Kidney (tissue), 14 donors: ENCODE measurements around the gene FOXI3. TPM values are rescaled to one million over a fixed set of nuclear protein-coding genes. Genes with fewer than 3 reads are reported as not detected.

Experiments used
- DNase-seq, 5 donors: peaks; one replicate each; pipeline ENCODE4 v3.0.0-alpha.2; 2013 to 2020
- FAIRE-seq: peaks from 2 replicates; lab custom pipeline; 2012; peaks lifted over from hg19 to GRCh38; lab: Jason Lieb, UNC
- H3K27ac ChIP-seq, 2 donors: one replicate each; pipeline ENCODE4 v1.7.0; 2013; ENCODE audit warnings: low read depth in 2 of 2, low read length in 2 of 2, inconsistent platforms in 1 of 2
- H3K27me3 ChIP-seq: one replicate; pipeline ENCODE4 v1.7.1; 2013; ENCODE audit warnings: low read length, inconsistent platforms; ENCODE audit not compliant: control insufficient read depth, insufficient read depth
- H3K36me3 ChIP-seq, 3 donors: one replicate each; pipeline versions ENCODE4 v1.7.0 to v1.7.1; 2013; ENCODE audit warnings: low read length in 3 of 3, control low read depth in 1 of 3, inconsistent platforms in 1 of 3; ENCODE audit not compliant: insufficient read depth in 3 of 3, control insufficient read depth in 2 of 3
- H3K4me1 ChIP-seq, 3 donors: one replicate each; pipeline versions ENCODE4 v1.7.0 to v1.7.1; 2013; ENCODE audit warnings: low read length in 3 of 3, inconsistent platforms in 1 of 3, low read depth in 1 of 3; ENCODE audit not compliant: control insufficient read depth in 2 of 3, insufficient read depth in 2 of 3
- H3K4me3 ChIP-seq, 3 donors: one replicate each; pipeline versions ENCODE4 v1.7.0 to v1.8.1; 2013; ENCODE audit warnings: low read length in 3 of 3, control low read depth in 1 of 3, inconsistent platforms in 1 of 3
- H3K9ac ChIP-seq, 3 donors: one replicate each; pipeline versions ENCODE4 v1.7.0 to v1.7.1; 2013; ENCODE audit warnings: low read length in 3 of 3, control low read depth in 1 of 3, inconsistent platforms in 1 of 3
- H3K9me3 ChIP-seq, 3 donors: one replicate each; pipeline versions ENCODE4 v1.7.0 to v1.7.1; 2013; ENCODE audit warnings: low read length in 3 of 3, control low read depth in 1 of 3, inconsistent platforms in 1 of 3; ENCODE audit not compliant: control insufficient read depth in 2 of 3, insufficient read depth in 1 of 3
- CTCF ChIP-seq: IDR thresholded peaks from 3 replicates; pipeline ENCODE4 v1.5.1; 2012; ENCODE audit warnings: mild to moderate bottlenecking, moderate library complexity, borderline replicate concordance; ENCODE audit not compliant: insufficient read depth; ENCODE audit errors: extremely low read depth
- intact Hi-C: fragments of 100-400 bp; cut with DNase I; formaldehyde crosslinking; loops from one replicate; pipeline ENCODE4 v1.11.1; 2022
- polyA plus RNA-seq: library from polyadenylated mRNA; stranded (reverse); fragments of 350-450 nt; fragmentation: Illumina TruSeq; extraction: RNeasy Lipid Tissue Mini Kit (QIAGEN cat#74804); gene quantifications from one replicate; pipeline ENCODE4 v1.2.3, GENCODE V29; 2014; ENCODE audit warnings: low read depth, low replicate concordance; ENCODE audit not compliant: insufficient read depth
- total RNA-seq: library from RNA; stranded (reverse); fragmentation: NEBNext Ultra II Directional; extraction: Animal tissue kit (Norgen Biotek cat#: 25700); gene quantifications from one replicate; pipeline ENCODE4 v1.2.1, GENCODE V29; 2021
- donor health status: control.
- donor health status: control.
- donor health status: control.
- donor health status: control.
- donor health status: control.
- donor health status: DM: yes; HTN: yes; CAD: no.
- donor health status: Normal renal cell carcinoma (clear cell type).

The FOXI3 gene
- total and polyA plus RNA-seq, 2 donors from 2014 or later = not detected

GRCh38 chr2:88450186-88450585 is 2.3 kb downstream of the FOXI3 start:
- H3K4me1 ChIP-seq = peaks cover 0 to 2% (median 0%) of the 10 kb centered on the region in 3 donors
- H3K4me3 ChIP-seq = no peak overlapping the region
- no peaks in the 10 kb centered on the region for H3K36me3 ChIP-seq
- H3K27me3 ChIP-seq = peaks cover 27% of the 10 kb centered on the region
- FAIRE-seq (no peak), DNase-seq (no peak)
- intact Hi-C loops = no loop called here
- no peak overlapping the region for H3K27ac ChIP-seq
- H3K9ac ChIP-seq = no peak overlapping the region
- TF ChIP-seq CTCF = no peak
- H3K9me3 ChIP-seq = peaks cover 0 to 2% (median 0%) of the 10 kb centered on the region in 3 donors

- no peak for FAIRE-seq
- TF ChIP-seq CTCF = no peak
- peaks cover 19% of the 10 kb centered on the region for H3K27me3 ChIP-seq
Measured at GRCh38 chr2:88448248-88448647, 4.2 kb downstream of the FOXI3 start.

GRCh38 chr2:88443353-88443938 is 9.0 kb downstream of the FOXI3 start:
- DNase-seq = peak in 2 of 5 donors; percentile 14 to 37
- no peak for TF ChIP-seq CTCF
- no peak for FAIRE-seq
- Histone ChIP-seq H3K9ac (no peak overlapping the region), H3K4me1 (no peaks in the 10 kb centered on the region), H3K4me3 (no peak overlapping the region), H3K36me3 (no peaks in the 10 kb centered on the region), H3K27me3 (peaks cover 1% of the 10 kb centered on the region), H3K27ac (no peak overlapping the region), H3K9me3 (no peaks in the 10 kb centered on the region)
- intact Hi-C loops = no loop called here

More at GRCh38 chr2:88448248-88448647, 4.2 kb downstream of the FOXI3 start:
- peaks cover 0 to 2% (median 0%) of the 10 kb centered on the region in 3 donors for H3K4me1 ChIP-seq
- intact Hi-C loops = no loop called here
- no peak overlapping the region for H3K9ac ChIP-seq
- no peak overlapping the region for H3K4me3 ChIP-seq
- no peak for DNase-seq
- no peak overlapping the region for H3K27ac ChIP-seq
- H3K9me3 ChIP-seq = no peaks in the 10 kb centered on the region
- H3K36me3 ChIP-seq = no peaks in the 10 kb centered on the region

- H3K4me1 ChIP-seq = no peaks in the 10 kb centered on the region
- no peak for TF ChIP-seq CTCF
Measured at GRCh38 chr2:88442473-88442872, 10.0 kb downstream of the FOXI3 start.

More at GRCh38 chr2:88442473-88442872, 10.0 kb downstream of the FOXI3 start:
- FAIRE-seq = no peak
- Histone ChIP-seq H3K9me3 (no peaks in the 10 kb centered on the region), H3K4me3 (no peak overlapping the region), H3K36me3 (no peaks in the 10 kb centered on the region), H3K9ac (no peak overlapping the region), H3K27me3 (no peaks in the 10 kb centered on the region), H3K27ac (no peak overlapping the region)
- intact Hi-C loops = no loop called here
- no peak for DNase-seq
